Kidney capillary endothelial cell (primary cell): Measurements from ENCODE around the gene GRIP2.

Experiments
- DNase-seq: peaks from one replicate; pipeline ENCODE4 v3.0.0-alpha.2; 2018; ENCODE audit warnings: low spot score

The GRIP2 gene

DNA sequence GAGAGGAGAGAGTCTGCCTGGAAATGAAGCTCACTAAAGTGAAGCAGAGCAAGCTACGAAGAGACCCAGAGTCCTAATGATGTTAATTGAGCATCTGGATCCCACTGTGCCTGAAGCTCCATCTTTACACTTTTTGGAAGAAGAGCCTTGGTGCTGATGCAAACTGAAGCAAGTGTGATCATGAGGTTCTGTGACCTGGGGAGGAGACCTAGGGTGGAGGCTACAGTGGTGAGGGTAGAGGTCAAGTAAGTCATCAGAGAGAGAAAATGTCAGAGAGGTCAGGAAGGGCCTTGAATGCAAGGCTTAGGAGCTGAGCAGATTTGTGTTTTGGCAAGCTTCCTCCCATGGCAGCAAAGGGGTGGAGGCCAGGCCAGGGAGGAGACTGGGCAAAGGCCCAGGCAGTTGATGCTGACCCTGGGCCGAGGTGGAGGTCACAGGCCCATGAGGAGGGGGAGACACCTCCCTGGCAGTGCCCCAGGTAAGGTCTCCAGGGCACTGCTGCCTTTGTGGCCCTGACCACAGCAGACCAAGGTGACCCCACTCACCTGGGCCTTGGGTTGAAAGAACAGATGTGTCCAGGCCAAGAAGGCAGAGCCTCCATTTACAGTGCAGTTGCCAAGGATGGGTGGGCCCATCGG lies 1.6 kb downstream of the GRIP2 start:
- DNase-seq, result no peak

DNA sequence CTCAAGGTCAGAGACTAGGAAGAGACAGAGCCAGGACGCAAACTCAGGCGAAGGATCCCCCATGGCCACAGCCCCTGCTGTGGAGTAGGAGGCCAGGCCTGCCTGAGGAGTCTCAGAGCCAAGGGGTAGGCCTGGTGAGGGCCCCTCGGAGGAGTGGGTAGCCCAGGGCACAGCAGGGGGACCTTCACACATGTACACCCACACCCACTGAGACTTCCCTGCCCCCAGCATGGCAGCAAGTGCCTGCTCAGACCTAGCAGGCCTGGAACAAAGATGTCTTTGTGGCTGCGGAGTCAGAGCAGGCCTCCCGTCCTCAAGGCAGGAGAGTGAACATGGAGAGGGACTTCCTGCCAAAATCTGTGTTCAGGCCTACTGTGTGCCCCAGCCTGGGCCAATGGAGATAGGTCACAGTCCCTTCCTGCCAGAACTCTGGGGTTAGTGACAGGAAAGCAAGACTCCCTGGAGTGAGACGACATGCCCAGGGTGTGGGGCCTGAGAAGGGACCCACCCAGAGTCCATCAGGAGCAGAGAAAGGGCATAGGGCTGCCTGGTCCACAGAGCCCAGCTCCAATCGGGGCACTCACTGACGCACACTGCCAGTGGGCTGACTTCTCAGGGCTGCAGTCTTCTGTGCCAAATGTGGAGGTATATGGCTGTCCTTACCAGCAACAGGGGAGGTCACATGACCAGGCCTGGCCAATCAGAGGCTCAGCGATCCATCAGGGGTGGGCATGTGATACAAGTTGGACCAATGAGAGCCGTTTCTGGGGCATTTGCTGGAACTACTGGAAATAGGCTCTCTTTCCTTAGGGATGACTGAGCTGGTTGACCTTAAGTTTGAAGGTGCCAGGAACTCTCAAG lies 2.3 kb downstream of the GRIP2 start:
- no peak for DNase-seq

- no peak for DNase-seq
These were observed 3.1 kb downstream of the GRIP2 start for GRCh38 chr3:14536837-14537589.

DNA sequence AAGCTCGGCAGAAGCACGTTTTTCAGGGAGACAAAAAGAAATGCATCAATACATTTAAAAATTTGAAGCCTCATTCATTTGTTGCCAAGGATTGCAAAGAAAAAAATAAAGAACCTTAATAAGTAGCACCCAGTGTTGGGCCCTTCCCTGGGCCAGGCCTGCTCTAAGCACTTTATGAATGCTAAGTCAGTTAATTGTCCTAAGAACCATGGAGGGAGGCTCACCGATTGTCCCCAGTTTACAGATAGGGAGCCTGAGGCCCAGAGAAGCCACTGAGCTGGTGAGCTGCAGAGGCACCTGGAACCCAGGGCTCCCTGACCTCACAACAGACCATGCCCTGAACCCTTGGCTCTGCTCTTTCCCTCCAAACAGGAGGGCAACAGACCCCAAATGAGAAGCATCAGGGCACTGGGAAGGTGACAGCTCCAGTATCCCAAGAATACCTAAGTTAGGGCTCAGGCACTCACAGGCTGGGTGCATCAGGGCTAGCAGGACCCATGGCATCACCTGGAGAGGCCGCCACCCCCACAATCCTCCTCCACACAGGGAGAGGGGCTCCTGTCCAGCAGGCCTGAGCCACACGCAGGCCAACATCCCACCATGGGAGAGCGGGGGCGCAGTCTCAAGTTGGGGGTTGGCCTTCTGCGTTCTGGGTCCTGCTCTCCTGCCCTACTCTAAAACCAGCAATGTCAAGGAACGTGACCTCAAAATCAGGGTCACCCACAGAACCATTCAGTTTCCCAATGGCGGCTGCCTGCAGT lies 3.9 kb downstream of the GRIP2 start:
- DNase-seq, result no peak

DNA sequence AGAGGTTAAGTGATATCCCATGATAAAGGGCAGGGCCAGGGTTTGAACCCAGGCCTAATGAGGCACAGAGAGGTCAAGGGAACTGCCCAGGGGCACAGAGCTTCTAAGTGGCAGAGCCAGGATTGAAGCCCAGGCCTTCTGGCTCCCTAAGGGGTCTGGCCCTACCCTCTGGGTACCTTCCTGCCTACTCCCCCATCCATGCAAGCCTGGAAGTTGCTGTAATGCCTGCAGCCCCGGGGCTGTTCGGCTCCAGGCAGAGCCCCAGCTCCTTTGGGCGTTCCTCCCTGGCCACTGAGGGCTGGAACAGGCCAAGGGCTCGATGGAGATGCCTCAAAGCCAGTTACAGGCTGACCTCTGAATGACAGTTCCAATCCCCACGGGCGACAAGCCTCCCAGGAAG lies 4.5 kb downstream of the GRIP2 start:
- no peak for DNase-seq

DNA sequence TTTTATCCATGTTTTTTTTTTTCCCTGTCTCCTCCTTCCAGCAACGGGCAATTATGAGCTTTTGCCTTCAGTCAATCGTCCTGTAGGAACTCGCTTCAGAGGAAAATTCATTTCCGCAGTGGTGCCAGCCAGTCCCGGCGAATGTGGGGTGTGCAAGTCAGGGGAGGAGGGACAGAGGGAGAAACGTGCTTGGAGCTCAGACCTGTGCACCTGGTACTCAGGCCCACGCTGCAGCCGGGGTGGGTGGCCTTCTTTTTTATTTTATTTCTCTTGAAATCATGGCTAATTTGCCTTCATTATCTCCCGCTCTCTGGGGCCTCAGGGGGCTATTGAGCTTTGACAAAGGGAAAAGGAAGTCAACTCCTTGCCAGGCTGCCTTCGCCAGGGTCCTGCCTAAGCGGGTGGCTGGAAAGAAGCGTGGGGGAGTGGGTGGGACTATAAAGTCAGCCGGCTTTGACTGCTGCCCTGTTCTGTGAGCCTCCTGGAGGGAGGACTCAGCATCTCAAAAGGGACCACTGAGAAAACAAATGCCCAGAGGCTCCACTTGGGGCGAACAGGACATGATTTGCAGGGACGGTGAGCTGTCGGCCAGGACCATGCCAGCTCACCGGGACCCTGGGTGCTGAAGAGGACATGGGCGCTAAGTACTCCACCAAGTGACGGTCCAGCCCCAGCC lies 5.5 kb downstream of the GRIP2 start:
- DNase-seq, result peak; percentile 30

GRCh38 chr3:14533457-14533958 lies 6.6 kb downstream of the GRIP2 start:
- no peak for DNase-seq

- peak; percentile 58 for DNase-seq
These were observed 7.3 kb downstream of the GRIP2 start for GRCh38 chr3:14532691-14533456.

- DNase-seq, result no peak
These were observed 8.2 kb downstream of the GRIP2 start for GRCh38 chr3:14531856-14532395.

DNA sequence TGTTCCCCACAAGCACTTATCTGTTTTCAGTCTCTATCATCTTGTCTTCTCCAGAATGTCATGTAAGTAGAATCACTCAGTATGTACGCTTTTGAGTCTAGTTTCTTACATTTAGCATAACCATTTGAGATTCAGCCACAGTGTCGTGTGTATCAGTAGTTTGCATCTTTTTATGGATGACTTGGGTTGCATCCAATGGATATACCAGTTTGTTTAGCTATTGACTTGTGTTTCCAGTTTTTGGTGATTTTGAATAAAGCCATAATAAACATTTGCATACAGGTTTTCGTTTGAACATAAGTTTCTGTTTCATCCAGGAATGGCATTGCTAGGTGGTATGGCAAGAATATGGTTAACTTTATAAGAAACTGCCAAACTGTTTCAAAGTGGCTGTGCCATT lies 12.1 kb downstream of the GRIP2 start:
- no peak for DNase-seq

GRCh38 chr3:14525685-14526631 lies 14.2 kb downstream of the GRIP2 start:
- no peak for DNase-seq

DNA sequence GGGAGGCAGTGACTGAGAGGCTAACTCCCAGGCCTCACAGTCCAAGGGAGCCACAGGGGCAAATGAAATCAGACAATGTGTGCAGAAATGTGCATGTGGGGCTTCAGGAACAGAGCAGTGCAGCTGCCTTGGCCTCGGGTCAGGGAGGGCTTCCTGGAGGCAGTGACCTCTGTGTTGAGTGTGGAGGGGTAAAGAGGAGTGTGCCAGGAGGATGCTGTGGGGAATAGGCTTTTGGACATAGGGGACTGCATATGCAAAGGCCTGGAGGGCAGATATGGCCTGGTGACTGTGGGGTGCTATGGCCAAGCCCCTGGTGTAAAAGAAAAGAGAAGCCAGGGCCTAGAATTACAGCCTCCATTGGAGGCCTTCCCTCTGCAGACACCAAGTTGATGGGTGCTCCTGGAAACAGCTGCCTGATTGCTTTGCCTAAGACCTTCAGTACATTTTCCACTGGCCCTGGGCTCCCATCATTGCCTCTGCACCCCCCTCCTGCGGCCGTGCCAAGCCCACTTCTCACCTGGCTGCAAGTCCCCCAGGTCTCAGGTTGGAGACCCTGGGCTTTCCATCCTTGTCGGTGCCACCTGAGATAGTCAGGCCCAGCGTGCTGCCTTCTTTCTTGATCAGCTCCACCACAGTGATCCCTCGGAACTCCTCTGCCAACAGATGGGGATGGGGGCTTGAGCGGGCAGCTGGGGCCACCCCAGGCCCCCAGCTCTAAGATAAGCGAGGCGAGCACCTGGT lies 15.1 kb downstream of the GRIP2 start:
- no peak for DNase-seq

DNA sequence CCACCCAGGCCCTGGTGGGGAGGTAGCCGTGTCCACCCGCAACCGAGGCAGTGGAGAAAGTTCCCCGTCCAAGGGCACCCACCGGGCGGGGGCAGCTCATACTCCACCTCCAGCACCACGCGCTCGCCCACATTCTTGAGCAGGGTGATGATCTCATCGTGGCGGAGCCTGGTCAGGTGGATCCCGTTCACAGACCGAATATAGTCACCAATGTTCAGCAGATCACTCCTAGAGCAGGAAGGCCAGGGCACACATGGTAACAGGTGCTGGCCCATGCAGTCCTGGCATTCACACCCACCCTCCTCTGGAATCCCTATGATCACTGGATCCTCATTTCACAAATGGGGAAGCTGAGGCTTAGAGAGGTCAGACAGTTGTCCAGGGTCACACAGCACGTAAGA lies 15.8 kb downstream of the GRIP2 start:
- no peak for DNase-seq

DNA sequence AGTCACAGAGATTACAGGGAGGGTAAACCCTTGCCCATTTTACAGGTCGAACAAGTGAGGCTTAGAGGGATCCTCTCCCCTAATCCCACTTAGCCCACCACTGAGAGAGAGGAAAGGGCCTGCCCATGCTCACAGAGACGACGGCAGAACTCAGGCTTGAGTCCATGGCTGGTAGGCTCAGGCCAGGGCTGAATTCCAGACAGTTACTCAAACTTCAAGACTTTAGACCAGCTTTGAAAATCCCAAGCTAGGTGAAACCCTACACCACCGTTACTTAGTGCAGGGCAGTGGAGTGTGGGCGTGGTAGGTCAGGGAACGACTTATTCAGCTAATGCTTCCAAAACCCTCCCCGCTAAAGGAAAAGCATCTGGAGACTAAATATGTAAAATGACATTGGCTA lies 16.4 kb downstream of the GRIP2 start:
- DNase-seq, result no peak

DNA sequence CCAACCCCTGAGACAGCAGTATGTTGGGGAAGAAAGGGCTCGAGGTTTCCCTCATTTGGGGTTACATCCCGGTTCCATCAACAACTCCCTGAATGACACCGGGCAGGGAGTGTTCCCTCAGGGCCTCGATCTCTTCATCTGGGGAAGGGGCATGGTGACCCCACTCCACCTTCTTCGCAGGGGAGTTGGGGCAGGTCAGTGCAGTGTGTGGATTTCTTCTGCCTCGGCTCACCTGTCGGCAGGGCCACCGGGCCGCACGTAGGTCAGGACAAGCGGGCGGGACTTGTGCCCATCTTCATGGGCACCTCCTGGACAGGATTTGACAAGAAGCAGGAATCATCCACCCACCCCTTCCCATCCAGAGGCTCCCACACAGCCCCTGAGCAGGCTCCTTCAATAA lies 17.4 kb downstream of the GRIP2 start:
- DNase-seq, result no peak

DNA sequence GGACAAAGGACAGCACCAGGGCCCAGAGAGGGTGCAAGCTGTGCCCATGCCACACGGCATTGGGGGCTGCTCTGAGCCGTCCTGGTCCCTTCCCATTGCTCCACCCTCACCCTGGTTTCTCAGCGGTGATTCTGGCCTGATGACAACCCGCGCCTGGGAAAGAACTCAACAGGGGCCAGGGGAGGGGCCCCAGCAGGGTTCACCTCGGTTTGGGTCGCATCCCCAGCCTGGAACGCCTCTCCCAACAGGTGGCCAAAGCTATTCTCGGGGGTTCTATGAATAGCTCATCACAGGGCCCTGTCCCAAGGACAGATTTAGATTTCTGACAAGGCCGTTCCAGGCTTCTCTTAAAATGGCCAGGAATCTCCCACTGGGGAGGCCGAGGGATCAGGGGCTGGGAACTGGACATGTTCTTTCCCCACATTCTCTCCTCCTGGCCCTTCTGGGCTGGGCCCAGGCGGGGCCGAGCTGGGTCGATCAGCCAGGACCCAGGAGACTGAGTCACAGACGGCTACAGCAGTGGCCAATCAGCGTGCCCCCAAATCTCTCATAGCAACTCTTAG lies 17.9 kb downstream of the GRIP2 start:
- DNase-seq, result no peak

DNA sequence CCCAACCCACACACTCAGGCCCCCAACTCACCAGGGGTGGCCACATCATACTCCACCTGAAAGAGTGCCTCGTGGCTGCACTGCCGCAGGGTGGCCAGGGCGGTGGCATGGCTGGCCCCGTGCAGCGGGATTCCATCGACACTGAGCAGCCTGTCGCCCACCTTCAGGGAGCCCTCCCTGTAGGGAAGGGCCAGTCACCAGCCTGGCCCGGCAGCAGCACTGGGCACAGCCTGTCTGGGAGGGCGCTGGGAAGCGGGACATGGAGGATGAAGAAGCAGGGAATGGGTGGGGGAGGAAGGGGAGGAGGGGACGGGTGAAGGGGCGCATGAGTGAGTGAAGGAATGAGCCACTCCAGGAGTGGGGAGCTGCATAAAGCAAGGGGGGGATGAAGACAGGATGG lies 18.5 kb downstream of the GRIP2 start:
- DNase-seq, result no peak

DNA sequence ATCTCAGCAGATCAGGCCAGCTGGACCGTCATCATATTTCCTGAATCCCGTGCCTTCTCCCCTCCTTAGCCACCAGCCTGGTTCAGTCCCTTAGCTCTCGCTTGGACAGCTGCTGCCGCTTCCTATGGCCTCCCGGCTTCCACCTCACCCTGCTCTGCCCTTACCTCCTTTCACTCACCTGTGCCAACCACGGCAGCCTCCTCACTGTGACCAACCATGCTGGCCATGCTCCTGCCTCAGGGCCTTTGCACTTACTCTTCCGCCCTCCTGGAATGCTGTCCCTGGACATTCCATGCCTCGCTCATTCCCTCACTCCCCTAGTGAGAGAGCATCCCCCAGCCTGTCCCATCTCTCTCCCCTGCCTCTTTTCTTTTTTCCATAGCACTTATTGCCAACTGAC lies 19.2 kb downstream of the GRIP2 start:
- no peak for DNase-seq
